ENCODE measurements around the gene ANXA11.

Gene ANXA11

DNA sequence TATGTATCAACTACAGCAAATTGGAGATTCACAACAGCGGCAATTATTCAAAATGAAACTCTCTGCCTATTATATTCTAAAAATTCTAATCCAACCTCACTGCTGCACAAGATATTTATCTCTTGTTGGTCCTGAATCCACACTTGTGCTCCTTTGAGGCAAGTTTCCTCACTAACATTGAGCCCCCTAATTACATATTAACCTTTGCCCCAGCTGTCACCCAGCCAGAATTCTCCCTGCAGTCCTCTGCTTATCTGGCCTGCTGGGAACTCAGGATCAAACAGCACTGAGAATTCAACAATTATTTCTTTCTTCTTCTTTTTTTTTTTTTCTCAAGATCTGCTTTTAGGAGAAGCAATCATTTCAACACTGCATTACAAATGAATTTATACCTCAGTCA lies 94.4 kb downstream of the ANXA11 start:
- no peak for TF ChIP-seq TAF1 (IDR thresholded peaks at IDR 0.05; ENCODE audit: low read depth, low read length)
- TF ChIP-seq POU2F2 (IDR thresholded peaks at IDR 0.05; ENCODE audit: low read depth, low read length): no peak
- no peak for TF ChIP-seq SPI1 (IDR thresholded peaks at IDR 0.05; ENCODE audit: low read depth, low read length)
- no peak for TF ChIP-seq POLR2A (IDR thresholded peaks at IDR 0.05; ENCODE audit: low read depth, low read length)
- no peak for TF ChIP-seq PAX5 (IDR thresholded peaks at IDR 0.05; ENCODE audit: insufficient read depth, low read length, severe bottlenecking)
- no peak for TF ChIP-seq POLR2AphosphoS5 (IDR thresholded peaks at IDR 0.05; ENCODE audit: low read depth, low read length)
- FAIRE-seq (no peak), DNase-seq (ENCODE audit: insufficient read length, low spot score) (no peak)

DNA sequence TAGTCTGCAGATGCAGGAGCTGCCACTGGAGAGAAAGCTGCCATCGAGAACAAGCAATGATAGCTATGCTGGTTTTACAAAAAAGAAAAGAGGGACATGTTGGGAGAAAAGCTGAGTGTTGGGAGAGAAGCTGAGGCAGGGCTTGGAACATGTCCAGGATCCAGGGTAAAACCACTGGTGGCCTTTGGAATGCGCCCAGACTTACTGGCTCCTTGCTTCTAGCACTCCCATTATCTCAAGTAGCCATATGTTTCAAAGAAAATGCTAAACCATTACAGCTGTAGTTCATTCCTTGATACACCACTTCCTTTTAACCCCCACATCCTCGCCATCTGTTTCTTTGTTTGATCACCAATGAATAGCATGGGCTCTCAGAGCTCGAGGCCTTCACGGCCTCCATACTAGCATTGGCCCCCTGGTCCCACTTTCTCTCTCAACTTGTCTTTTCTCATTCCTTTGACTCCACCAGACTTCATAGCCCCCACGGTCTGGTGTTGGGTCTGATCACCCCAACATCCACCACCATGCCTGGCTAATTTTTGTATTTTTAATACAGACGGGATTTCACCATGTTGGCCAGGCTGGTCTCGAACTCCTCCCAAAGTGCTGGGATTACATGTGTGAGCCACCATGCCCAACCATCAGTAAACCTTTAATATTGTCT lies 96.6 kb downstream of the ANXA11 start:
- no peak for TF ChIP-seq PAX5 (IDR thresholded peaks at IDR 0.05; ENCODE audit: insufficient read depth, low read length, severe bottlenecking)
- no peak for TF ChIP-seq POLR2A (IDR thresholded peaks at IDR 0.05; ENCODE audit: low read depth, low read length)
- no peak for TF ChIP-seq TAF1 (IDR thresholded peaks at IDR 0.05; ENCODE audit: low read depth, low read length)
- no peak for TF ChIP-seq POLR2AphosphoS5 (IDR thresholded peaks at IDR 0.05; ENCODE audit: low read depth, low read length)
- no peak for TF ChIP-seq SPI1 (IDR thresholded peaks at IDR 0.05; ENCODE audit: low read depth, low read length)
- TF ChIP-seq POU2F2 (IDR thresholded peaks at IDR 0.05; ENCODE audit: low read depth, low read length): no peak
- FAIRE-seq: no peak

DNA sequence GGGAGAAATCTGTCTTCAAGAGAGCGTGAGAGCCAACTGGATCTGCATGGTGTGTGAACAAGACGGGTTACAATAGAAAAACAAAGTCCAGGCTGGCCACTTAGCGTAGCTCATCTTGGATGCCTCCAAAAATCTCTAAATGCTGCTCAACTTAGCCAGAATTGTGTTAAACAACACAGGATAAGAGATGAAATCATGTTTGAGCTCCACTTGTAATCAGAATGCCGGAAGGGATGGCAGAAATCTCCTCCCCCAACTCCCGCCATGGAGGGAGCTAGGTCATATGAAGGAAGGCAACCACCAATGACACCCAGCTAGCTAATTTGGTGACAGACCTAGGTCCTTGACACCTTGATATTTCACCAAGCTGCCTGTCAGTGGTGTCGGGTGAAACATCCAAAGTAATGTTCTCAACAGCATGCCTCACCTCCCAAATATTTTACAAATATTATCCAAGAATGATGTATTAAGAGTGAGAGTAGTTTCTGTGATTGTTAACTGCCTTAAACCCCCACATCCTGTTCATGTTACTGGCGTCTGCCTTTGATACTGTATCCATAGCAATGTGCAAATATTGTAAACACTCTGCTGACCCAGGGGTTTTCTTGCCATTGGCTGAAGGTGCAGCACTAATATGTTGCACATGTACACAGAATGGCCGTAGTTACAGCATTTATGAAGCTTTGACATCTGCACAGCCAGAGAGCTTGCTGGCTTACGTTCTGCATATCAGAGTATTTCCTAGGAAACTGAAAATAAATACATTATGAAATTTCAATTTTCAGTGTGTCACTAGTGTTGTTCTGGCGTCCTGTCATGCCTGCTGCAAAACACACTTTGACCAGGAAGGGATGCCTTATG lies 101.0 kb downstream of the ANXA11 start:
- DNase-seq (ENCODE audit: insufficient read length, low spot score): peak; percentile 31
- peak; percentile 23 for FAIRE-seq
- no peak for TF ChIP-seq TAF1 (IDR thresholded peaks at IDR 0.05; ENCODE audit: low read depth, low read length)
- no peak for TF ChIP-seq POU2F2 (IDR thresholded peaks at IDR 0.05; ENCODE audit: low read depth, low read length)
- TF ChIP-seq POLR2A (IDR thresholded peaks at IDR 0.05; ENCODE audit: low read depth, low read length): no peak
- TF ChIP-seq POLR2AphosphoS5 (IDR thresholded peaks at IDR 0.05; ENCODE audit: low read depth, low read length): no peak
- TF ChIP-seq SPI1 (IDR thresholded peaks at IDR 0.05; ENCODE audit: low read depth, low read length): no peak
- no peak for TF ChIP-seq PAX5 (IDR thresholded peaks at IDR 0.05; ENCODE audit: insufficient read depth, low read length, severe bottlenecking)

More for the DNA sequence above, 96.6 kb downstream of the ANXA11 start:
- DNase-seq (ENCODE audit: insufficient read length, low spot score): no peak

Data from GM12891 (cell line).